ENCODE data around the gene ABHD2. TPM values are rescaled to one million over a fixed set of nuclear protein-coding genes. Genes with fewer than 3 reads are reported as not detected.

ABHD2 gene
- total and polyA plus RNA-seq, 9 of the 15 experiments (the other 6 are each of a cell fraction or from before 2014, with no cell fraction given), result 16.9 to 99.8 (median 47.5) TPM

DNA sequence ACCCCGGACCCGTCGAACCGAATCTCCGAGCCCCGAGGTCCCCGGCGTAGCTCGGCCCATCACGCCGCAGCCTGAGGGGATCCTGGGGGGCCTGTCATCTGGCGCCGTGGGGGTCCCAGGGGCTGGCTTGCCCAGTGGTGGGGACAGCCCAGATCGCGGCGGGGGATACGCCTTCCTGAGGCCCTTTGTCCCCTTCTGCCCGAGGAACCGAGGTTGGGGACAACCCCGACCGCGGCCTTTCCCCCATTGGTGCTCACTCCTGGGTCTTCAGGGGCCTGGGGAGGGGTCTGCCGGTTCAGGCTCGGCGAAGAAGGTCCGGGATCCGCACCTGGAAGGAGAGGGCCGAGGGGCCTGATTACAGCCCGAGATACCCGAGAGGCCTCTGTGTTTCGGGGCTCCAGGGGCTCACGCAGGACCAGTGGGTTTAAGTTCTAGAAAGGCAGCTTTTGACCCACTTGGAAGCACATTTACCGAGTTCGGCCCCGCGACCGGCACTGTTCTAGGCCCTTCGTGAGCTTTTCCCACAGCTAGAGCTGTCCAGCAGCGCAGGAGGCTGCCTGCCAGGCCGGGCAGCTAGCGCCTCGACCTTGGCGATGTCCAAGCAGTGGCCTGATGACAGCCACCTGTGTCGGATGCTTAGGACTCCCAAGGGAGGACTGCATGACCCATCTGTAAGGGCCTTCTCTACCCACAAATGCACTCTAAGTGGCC is 504 bp downstream of the ABHD2 start (continued):
- TF ChIP-seq, protein P1, sequence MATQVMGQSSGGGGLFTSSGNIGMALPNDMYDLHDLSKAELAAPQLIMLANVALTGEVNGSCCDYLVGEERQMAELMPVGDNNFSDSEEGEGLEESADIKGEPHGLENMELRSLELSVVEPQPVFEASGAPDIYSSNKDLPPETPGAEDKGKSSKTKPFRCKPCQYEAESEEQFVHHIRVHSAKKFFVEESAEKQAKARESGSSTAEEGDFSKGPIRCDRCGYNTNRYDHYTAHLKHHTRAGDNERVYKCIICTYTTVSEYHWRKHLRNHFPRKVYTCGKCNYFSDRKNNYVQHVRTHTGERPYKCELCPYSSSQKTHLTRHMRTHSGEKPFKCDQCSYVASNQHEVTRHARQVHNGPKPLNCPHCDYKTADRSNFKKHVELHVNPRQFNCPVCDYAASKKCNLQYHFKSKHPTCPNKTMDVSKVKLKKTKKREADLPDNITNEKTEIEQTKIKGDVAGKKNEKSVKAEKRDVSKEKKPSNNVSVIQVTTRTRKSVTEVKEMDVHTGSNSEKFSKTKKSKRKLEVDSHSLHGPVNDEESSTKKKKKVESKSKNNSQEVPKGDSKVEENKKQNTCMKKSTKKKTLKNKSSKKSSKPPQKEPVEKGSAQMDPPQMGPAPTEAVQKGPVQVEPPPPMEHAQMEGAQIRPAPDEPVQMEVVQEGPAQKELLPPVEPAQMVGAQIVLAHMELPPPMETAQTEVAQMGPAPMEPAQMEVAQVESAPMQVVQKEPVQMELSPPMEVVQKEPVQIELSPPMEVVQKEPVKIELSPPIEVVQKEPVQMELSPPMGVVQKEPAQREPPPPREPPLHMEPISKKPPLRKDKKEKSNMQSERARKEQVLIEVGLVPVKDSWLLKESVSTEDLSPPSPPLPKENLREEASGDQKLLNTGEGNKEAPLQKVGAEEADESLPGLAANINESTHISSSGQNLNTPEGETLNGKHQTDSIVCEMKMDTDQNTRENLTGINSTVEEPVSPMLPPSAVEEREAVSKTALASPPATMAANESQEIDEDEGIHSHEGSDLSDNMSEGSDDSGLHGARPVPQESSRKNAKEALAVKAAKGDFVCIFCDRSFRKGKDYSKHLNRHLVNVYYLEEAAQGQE (IDR thresholded peaks at IDR 0.05; ENCODE audit: borderline replicate concordance), result peak; percentile 90
- TF ChIP-seq, protein P1 (CRISPR knock-in tag; IDR thresholded peaks at IDR 0.05; ENCODE audit: low read depth), result peak; percentile 83
- TF ChIP-seq, protein P2, sequence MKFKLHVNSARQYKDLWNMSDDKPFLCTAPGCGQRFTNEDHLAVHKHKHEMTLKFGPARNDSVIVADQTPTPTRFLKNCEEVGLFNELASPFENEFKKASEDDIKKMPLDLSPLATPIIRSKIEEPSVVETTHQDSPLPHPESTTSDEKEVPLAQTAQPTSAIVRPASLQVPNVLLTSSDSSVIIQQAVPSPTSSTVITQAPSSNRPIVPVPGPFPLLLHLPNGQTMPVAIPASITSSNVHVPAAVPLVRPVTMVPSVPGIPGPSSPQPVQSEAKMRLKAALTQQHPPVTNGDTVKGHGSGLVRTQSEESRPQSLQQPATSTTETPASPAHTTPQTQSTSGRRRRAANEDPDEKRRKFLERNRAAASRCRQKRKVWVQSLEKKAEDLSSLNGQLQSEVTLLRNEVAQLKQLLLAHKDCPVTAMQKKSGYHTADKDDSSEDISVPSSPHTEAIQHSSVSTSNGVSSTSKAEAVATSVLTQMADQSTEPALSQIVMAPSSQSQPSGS (CRISPR knock-in tag; IDR thresholded peaks at IDR 0.05), result no peak
- TF ChIP-seq, protein P3, sequence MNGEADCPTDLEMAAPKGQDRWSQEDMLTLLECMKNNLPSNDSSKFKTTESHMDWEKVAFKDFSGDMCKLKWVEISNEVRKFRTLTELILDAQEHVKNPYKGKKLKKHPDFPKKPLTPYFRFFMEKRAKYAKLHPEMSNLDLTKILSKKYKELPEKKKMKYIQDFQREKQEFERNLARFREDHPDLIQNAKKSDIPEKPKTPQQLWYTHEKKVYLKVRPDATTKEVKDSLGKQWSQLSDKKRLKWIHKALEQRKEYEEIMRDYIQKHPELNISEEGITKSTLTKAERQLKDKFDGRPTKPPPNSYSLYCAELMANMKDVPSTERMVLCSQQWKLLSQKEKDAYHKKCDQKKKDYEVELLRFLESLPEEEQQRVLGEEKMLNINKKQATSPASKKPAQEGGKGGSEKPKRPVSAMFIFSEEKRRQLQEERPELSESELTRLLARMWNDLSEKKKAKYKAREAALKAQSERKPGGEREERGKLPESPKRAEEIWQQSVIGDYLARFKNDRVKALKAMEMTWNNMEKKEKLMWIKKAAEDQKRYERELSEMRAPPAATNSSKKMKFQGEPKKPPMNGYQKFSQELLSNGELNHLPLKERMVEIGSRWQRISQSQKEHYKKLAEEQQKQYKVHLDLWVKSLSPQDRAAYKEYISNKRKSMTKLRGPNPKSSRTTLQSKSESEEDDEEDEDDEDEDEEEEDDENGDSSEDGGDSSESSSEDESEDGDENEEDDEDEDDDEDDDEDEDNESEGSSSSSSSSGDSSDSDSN (IDR thresholded peaks at IDR 0.05; ENCODE audit: borderline replicate concordance in 1 of 2, low read depth in 2 of 2, low read length in 2 of 2), result 0 out of 4 replicates have a peak, but pooled peaks of 1 of the 2 experiments have one; percentile 34
